SK-N-SH (cell line): ENCODE data around the gene TTC7B. TPM values are rescaled to one million over a fixed set of nuclear protein-coding genes. Genes with fewer than 3 reads are reported as not detected.

ENCODE experiments used
- CTCF ChIA-PET: fragments of 300-600, 350-600 bp; formaldehyde crosslinking; extraction: SDS; loops from one replicate; lab custom pipeline; 2021; lab: Yijun Ruan, JAX
- POLR2A ChIA-PET: fragments of 350-600 bp; sonication (Branson Sonifier 250); formaldehyde crosslinking; extraction: SDS; loops from one replicate; lab custom pipeline; 2020; ENCODE audit warnings: antibody characterized with exemption, inconsistent platforms; lab: Yijun Ruan, JAX
- DNase-seq: peaks from one replicate; pipeline ENCODE4 v3.0.0; 2012
- H2AFZ ChIP-seq: fragments of 200-600 bp; sonication (generic); 2 replicates; pipeline ENCODE4 v1.8.1; 2016; ENCODE audit warnings: antibody characterized with exemption, mild to moderate bottlenecking, low read depth
- H3F3A ChIP-seq: fragments of 200-600 bp; sonication (generic); replicated peaks from 2 replicates; pipeline ENCODE3; 2016; ENCODE audit warnings: antibody characterized with exemption, mild to moderate bottlenecking; ENCODE audit not compliant: insufficient read depth
- H3K27ac ChIP-seq, 2 experiments: fragments of 200-500 bp in 1 of 2; fragments of 200-600 bp in 1 of 2; sonication (Bioruptor generic) in 1 of 2; sonication (generic), shearing (Covaris generic) in 1 of 2; 2 replicates each; pipeline versions ENCODE4 v1.5.1 to v1.6.1; 2014 to 2016; ENCODE audit warnings: low read depth in 2 of 2, inconsistent platforms in 1 of 2, low read length in 1 of 2, mild to moderate bottlenecking in 1 of 2, mixed read lengths in 1 of 2
- H3K27me3 ChIP-seq: fragments of 200-600 bp; sonication (generic), shearing (Covaris generic); 2 replicates; pipeline ENCODE4 v1.6.1; 2016; ENCODE audit warnings: mixed run types; ENCODE audit not compliant: insufficient read depth
- H3K36me3 ChIP-seq, 2 experiments: fragments of 200-500 bp in 1 of 2; fragments of 200-600 bp in 1 of 2; sonication (Bioruptor generic) in 1 of 2; sonication (generic) in 1 of 2; replicated peaks in 1 of 2; 2 replicates each; pipeline versions ENCODE3 to v1.5.1; 2014 to 2016; ENCODE audit warnings: low read length in 1 of 2, mild to moderate bottlenecking in 1 of 2; ENCODE audit not compliant: insufficient read depth in 2 of 2, control insufficient read depth in 1 of 2
- H3K4me1 ChIP-seq, 2 experiments: fragments of 200-500 bp in 1 of 2; fragments of 200-600 bp in 1 of 2; sonication (Bioruptor generic) in 1 of 2; sonication (generic), shearing (Covaris generic) in 1 of 2; 2 replicates each; pipeline versions ENCODE4 v1.5.1 to v1.6.1; 2014 to 2016; ENCODE audit warnings: low read depth in 1 of 2, low read length in 1 of 2, mixed run types in 1 of 2; ENCODE audit not compliant: insufficient read depth in 2 of 2, control insufficient read depth in 1 of 2
- H3K4me2 ChIP-seq: fragments of 200-600 bp; sonication (generic), shearing (Covaris generic); 2 replicates; pipeline ENCODE4 v1.6.1; 2017; ENCODE audit warnings: mixed run types
- H3K4me3 ChIP-seq, 2 experiments: fragments of 200-500 bp in 1 of 2; fragments of 200-600 bp in 1 of 2; sonication (Bioruptor generic) in 1 of 2; sonication (generic), shearing (Covaris generic) in 1 of 2; 2 replicates each; pipeline versions ENCODE4 v1.5.1 to v1.8.1; 2014 to 2016; ENCODE audit warnings: low read depth in 2 of 2, inconsistent platforms in 1 of 2, low read length in 1 of 2, mild to moderate bottlenecking in 1 of 2, mixed read lengths in 1 of 2, moderate library complexity in 1 of 2
- H3K79me2 ChIP-seq: fragments of 200-600 bp; sonication (generic); 2 replicates; pipeline ENCODE4 v1.8.1; 2017; ENCODE audit warnings: mild to moderate bottlenecking; ENCODE audit not compliant: insufficient read depth
- H3K9ac ChIP-seq: fragments of 200-600 bp; sonication (generic); 2 replicates; pipeline ENCODE4 v1.6.1; 2017; ENCODE audit warnings: mixed run types
- H3K9me2 ChIP-seq: fragments of 200-600 bp; sonication (generic); 2 replicates; pipeline ENCODE4 v1.6.1; 2017; ENCODE audit warnings: mixed run types
- H3K9me3 ChIP-seq: fragments of 200-600 bp; sonication (generic); 2 replicates; pipeline ENCODE4 v1.6.1; 2017; ENCODE audit warnings: mixed run types, mild to moderate bottlenecking, moderate library complexity
- H4K20me1 ChIP-seq: fragments of 200-600 bp; sonication (generic); 2 replicates; pipeline ENCODE4 v1.6.1; 2017; ENCODE audit warnings: mild to moderate bottlenecking, mixed run types; ENCODE audit not compliant: insufficient read depth
- CHD2 ChIP-seq: fragments of 150-350 bp; IDR thresholded peaks from 2 replicates; pipeline ENCODE4 v1.6.1; 2018; ENCODE audit warnings: low read length; ENCODE audit not compliant: partially characterized antibody
- EP300 ChIP-seq, 2 experiments: IDR thresholded peaks; 2 replicates each; pipeline versions ENCODE4 v1.4.0 to v1.6.1; 2012; ENCODE audit warnings: borderline replicate concordance in 1 of 2, low read depth in 1 of 2, low read length in 1 of 2
- FOXM1 ChIP-seq: IDR thresholded peaks from 2 replicates; pipeline ENCODE4 v1.4.0; 2012; ENCODE audit warnings: low read depth, mild to moderate bottlenecking
- MXI1 ChIP-seq: IDR thresholded peaks from 2 replicates; pipeline ENCODE4 v1.6.1; 2012; ENCODE audit warnings: mild to moderate bottlenecking, low read depth, low read length, improper control_type of control experiment
- NFIC ChIP-seq: IDR thresholded peaks from 2 replicates; pipeline ENCODE4 v1.4.0; 2012; ENCODE audit warnings: borderline replicate concordance
- REST ChIP-seq: IDR thresholded peaks from 2 replicates; pipeline ENCODE4 v1.6.1; 2012; ENCODE audit warnings: mild to moderate bottlenecking, low read depth, low read length, moderate library complexity
- RFX5 ChIP-seq: IDR thresholded peaks from 2 replicates; pipeline ENCODE4 v1.6.1; 2012; ENCODE audit warnings: mild to moderate bottlenecking, improper control_type of control experiment, low read length
- SMC3 ChIP-seq: IDR thresholded peaks from 2 replicates; pipeline ENCODE4 v1.6.1; 2012; ENCODE audit warnings: low read depth, low read length, improper control_type of control experiment
- TAF1 ChIP-seq: IDR thresholded peaks from 2 replicates; pipeline ENCODE4 v1.6.1; 2012; ENCODE audit warnings: low read depth, mild to moderate bottlenecking, low read length, moderate library complexity, borderline replicate concordance
- WGBS: methylation state at CpG from one replicate; pipeline ENCODE4 v1.1.6; 2017; ENCODE audit warnings: low lambda C conversion rate; 5-methylcytosine and 5-hydroxymethylcytosine counted together
- polyA plus RNA-seq, 3 experiments: library from polyadenylated mRNA; depleted of rRNA; stranded (reverse); fragments of >200 nt; gene quantifications; 2 replicates each; pipeline ENCODE4 v1.2.3, GENCODE V29; 2012
- TF ChIP-seq, protein P1 (sequence below): IDR thresholded peaks from 2 replicates; pipeline ENCODE4 v1.4.0; 2012; ENCODE audit warnings: low read depth, borderline replicate concordance
- TF ChIP-seq, protein P2 (sequence below): IDR thresholded peaks from 2 replicates; pipeline ENCODE4 v1.4.0; 2012; ENCODE audit warnings: low read depth, borderline replicate concordance
- TF ChIP-seq, protein P3 (sequence below): fragments of 200-600 bp; sonication (generic); IDR thresholded peaks from 2 replicates; pipeline ENCODE4 v1.6.1; 2017; ENCODE audit warnings: antibody characterized with exemption, mild to moderate bottlenecking, moderate library complexity

Gene TTC7B
- polyA plus RNA-seq, 1 of the 3 experiments (the other 2 are of a cell fraction): 43.1 TPM

DNA sequence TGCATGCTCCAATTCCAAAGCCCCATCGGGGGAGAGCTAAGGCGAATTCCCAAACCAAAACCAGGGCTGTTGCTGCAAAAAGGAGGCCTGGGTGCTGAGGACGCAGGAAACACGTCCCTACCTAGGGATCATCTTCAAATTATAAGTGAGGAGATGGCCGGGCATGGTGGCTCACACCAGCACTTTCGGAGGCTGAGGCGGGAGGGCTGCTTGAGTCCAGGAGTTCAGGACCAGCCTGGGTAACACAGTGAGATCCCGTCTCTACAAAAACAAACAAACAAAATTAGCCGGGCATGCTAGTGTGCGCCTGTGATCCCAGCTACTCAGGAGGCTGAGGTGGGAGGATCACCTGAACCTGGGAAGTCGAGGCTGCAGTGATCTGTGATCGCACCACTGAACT is 276.2 kb downstream of the TTC7B start:
- peaks cover 0 to 14% of the 10 kb centered on the region in 2 experiments; a peak in 1 of 4 replicates for H3K4me1 ChIP-seq
- H3K4me3 ChIP-seq: no peak overlapping the region
- peaks cover 0 to 2% of the 10 kb centered on the region in 2 experiments for H3K36me3 ChIP-seq
- 91% methylated on average over 12 of the region's 12 CpGs for WGBS
- no peaks in the 10 kb centered on the region for H3K27me3 ChIP-seq
- no peak overlapping the region for H3K4me2 ChIP-seq
- no peaks in the 10 kb centered on the region for H3F3A ChIP-seq
- no peak overlapping the region for H3K9ac ChIP-seq
- H3K27ac ChIP-seq: no peak overlapping the region
- no peak overlapping the region for H2AFZ ChIP-seq
- POLR2A ChIA-PET: no interaction called here
- H3K9me2 ChIP-seq: no peaks in the 10 kb centered on the region
- no peak for DNase-seq
- CTCF ChIA-PET: interaction anchor here (0.6 to 3.1 kb wide), 3 partner anchors 18 to 141 kb away, joined by 3 to 10 read pairs (median 4); no protein-coding TSS in a partner anchor
- H3K79me2 ChIP-seq: no peaks in the 10 kb centered on the region
- H3K9me3 ChIP-seq: no peaks in the 10 kb centered on the region
- H4K20me1 ChIP-seq: no peaks in the 10 kb centered on the region
- TF ChIP-seq TAF1 (no peak), MXI1 (no peak), REST (no peak), NFIC (no peak), FOXM1 (no peak), RFX5 (no peak), SMC3 (no peak), CHD2 (no peak), EP300 (IDR thresholded peaks at IDR 0.05; ENCODE audit: borderline replicate concordance in 1 of 2, low read depth in 1 of 2, low read length in 1 of 2) (no peak)
- TF ChIP-seq, protein P1, sequence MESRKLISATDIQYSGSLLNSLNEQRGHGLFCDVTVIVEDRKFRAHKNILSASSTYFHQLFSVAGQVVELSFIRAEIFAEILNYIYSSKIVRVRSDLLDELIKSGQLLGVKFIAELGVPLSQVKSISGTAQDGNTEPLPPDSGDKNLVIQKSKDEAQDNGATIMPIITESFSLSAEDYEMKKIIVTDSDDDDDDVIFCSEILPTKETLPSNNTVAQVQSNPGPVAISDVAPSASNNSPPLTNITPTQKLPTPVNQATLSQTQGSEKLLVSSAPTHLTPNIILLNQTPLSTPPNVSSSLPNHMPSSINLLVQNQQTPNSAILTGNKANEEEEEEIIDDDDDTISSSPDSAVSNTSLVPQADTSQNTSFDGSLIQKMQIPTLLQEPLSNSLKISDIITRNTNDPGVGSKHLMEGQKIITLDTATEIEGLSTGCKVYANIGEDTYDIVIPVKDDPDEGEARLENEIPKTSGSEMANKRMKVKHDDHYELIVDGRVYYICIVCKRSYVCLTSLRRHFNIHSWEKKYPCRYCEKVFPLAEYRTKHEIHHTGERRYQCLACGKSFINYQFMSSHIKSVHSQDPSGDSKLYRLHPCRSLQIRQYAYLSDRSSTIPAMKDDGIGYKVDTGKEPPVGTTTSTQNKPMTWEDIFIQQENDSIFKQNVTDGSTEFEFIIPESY: no peak
- TF ChIP-seq, protein P2, sequence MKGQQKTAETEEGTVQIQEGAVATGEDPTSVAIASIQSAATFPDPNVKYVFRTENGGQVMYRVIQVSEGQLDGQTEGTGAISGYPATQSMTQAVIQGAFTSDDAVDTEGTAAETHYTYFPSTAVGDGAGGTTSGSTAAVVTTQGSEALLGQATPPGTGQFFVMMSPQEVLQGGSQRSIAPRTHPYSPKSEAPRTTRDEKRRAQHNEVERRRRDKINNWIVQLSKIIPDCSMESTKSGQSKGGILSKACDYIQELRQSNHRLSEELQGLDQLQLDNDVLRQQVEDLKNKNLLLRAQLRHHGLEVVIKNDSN: no peak
- TF ChIP-seq, protein P3, sequence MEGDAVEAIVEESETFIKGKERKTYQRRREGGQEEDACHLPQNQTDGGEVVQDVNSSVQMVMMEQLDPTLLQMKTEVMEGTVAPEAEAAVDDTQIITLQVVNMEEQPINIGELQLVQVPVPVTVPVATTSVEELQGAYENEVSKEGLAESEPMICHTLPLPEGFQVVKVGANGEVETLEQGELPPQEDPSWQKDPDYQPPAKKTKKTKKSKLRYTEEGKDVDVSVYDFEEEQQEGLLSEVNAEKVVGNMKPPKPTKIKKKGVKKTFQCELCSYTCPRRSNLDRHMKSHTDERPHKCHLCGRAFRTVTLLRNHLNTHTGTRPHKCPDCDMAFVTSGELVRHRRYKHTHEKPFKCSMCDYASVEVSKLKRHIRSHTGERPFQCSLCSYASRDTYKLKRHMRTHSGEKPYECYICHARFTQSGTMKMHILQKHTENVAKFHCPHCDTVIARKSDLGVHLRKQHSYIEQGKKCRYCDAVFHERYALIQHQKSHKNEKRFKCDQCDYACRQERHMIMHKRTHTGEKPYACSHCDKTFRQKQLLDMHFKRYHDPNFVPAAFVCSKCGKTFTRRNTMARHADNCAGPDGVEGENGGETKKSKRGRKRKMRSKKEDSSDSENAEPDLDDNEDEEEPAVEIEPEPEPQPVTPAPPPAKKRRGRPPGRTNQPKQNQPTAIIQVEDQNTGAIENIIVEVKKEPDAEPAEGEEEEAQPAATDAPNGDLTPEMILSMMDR: no peak
